RWPE1 (cell line): Measurements from ENCODE around the gene AR.

Experiments
- CTCF ChIA-PET: fragments of 350-600 bp; sonication (Branson Sonifier 250); formaldehyde crosslinking; extraction: SDS; loops from one replicate; lab custom pipeline; 2021; lab: Yijun Ruan, JAX
- POLR2A ChIA-PET: fragments of 400-600 bp; formaldehyde crosslinking; extraction: SDS; loops from one replicate; lab custom pipeline; 2020; ENCODE audit warnings: antibody characterized with exemption; ENCODE audit not compliant: low non-redundant PET; lab: Yijun Ruan, JAX
- DNase-seq: peaks from one replicate; pipeline ENCODE4 v3.0.0; 2012; ENCODE audit warnings: low spot score
- H3K27ac ChIP-seq: fragments of 450-650 bp; 2 replicates; pipeline ENCODE4 v1.5.1; 2017
- TF ChIP-seq, protein P1 (sequence below): fragments of 450-650 bp; conservative IDR thresholded peaks from 2 replicates; pipeline ENCODE4 v1.5.1; 2017; ENCODE audit warnings: low read depth, mild to moderate bottlenecking

Gene AR

GRCh38 chrX:67725471-67725870 lies 181.7 kb downstream of the AR start:
- TF ChIP-seq, protein P1, sequence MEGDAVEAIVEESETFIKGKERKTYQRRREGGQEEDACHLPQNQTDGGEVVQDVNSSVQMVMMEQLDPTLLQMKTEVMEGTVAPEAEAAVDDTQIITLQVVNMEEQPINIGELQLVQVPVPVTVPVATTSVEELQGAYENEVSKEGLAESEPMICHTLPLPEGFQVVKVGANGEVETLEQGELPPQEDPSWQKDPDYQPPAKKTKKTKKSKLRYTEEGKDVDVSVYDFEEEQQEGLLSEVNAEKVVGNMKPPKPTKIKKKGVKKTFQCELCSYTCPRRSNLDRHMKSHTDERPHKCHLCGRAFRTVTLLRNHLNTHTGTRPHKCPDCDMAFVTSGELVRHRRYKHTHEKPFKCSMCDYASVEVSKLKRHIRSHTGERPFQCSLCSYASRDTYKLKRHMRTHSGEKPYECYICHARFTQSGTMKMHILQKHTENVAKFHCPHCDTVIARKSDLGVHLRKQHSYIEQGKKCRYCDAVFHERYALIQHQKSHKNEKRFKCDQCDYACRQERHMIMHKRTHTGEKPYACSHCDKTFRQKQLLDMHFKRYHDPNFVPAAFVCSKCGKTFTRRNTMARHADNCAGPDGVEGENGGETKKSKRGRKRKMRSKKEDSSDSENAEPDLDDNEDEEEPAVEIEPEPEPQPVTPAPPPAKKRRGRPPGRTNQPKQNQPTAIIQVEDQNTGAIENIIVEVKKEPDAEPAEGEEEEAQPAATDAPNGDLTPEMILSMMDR = no peak
- POLR2A ChIA-PET = no interaction called here
- no peak overlapping the region for H3K27ac ChIP-seq
- DNase-seq = no peak
- CTCF ChIA-PET = no interaction called here

DNA sequence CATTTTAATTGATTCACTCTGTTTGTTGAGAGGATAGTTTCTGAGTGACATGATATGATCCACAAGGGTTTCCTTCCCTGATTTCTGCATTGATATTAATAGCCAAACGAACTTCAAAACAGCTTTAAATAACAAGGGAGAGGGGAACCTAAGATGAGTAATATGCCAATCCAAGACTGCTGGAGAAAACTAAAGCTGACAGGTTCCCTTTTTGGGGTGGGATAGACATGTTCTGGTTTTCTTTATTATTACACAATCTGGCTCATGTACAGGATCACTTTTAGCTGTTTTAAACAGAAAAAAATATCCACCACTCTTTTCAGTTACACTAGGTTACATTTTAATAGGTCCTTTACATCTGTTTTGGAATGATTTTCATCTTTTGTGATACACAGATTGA lies 182.2 kb downstream of the AR start:
- POLR2A ChIA-PET = no interaction called here

DNA sequence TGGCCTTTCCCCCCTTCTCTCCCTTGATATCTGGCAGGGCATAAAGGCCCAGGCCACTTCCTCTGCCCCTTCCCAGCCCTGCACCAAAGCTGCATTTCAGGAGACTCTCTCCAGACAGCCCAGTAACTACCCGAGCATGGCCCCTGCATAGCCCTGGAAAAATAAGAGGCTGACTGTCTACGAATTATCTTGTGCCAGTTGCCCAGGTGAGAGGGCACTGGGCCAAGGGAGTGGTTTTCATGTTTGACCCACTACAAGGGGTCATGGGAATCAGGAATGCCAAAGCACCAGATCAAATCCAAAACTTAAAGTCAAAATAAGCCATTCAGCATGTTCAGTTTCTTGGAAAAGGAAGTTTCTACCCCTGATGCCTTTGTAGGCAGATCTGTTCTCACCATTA lies 183.8 kb downstream of the AR start:
- TF ChIP-seq, protein P1 = no peak
- CTCF ChIA-PET = no interaction called here
- POLR2A ChIA-PET = no interaction called here
- H3K27ac ChIP-seq = no peak overlapping the region
- no peak for DNase-seq

More for the DNA sequence above, 182.2 kb downstream of the AR start:
- CTCF ChIA-PET = no interaction called here
- no peak overlapping the region for H3K27ac ChIP-seq
- DNase-seq = no peak
- TF ChIP-seq, protein P1 = no peak

- POLR2A ChIA-PET = no interaction called here
- H3K27ac ChIP-seq = no peak overlapping the region
- TF ChIP-seq, protein P1 = no peak
- DNase-seq = no peak
- CTCF ChIA-PET = no interaction called here
Observed at GRCh38 chrX:67730296-67730695, 186.5 kb downstream of the AR start.

DNA sequence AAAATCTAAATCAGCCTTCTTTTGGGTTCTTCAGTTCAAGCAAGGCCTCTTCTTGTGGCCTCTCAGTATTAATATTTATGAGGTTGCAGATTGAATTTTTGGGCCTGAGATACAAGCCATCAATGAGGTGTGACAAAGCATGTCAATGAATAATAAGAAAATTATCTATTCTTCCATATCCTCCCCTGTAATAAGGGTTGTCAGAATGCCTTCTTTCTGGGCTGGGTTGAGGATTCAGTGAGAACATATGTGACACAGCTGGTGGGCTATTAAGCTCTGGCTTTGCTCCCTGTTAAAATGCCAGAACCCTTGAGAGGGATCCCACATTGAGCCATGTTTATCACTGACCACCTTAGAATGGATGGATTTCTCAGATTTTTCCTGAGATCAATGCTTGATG lies 187.2 kb downstream of the AR start:
- no peak overlapping the region for H3K27ac ChIP-seq
- TF ChIP-seq, protein P1 = no peak
- DNase-seq = no peak
- POLR2A ChIA-PET = no interaction called here
- CTCF ChIA-PET = no interaction called here

GRCh38 chrX:67732864-67733263 lies 189.0 kb downstream of the AR start:
- TF ChIP-seq, protein P1 = no peak
- DNase-seq = no peak
- ChIA-PET POLR2A (no interaction called here), CTCF (no interaction called here)
- H3K27ac ChIP-seq = no peak overlapping the region

DNA sequence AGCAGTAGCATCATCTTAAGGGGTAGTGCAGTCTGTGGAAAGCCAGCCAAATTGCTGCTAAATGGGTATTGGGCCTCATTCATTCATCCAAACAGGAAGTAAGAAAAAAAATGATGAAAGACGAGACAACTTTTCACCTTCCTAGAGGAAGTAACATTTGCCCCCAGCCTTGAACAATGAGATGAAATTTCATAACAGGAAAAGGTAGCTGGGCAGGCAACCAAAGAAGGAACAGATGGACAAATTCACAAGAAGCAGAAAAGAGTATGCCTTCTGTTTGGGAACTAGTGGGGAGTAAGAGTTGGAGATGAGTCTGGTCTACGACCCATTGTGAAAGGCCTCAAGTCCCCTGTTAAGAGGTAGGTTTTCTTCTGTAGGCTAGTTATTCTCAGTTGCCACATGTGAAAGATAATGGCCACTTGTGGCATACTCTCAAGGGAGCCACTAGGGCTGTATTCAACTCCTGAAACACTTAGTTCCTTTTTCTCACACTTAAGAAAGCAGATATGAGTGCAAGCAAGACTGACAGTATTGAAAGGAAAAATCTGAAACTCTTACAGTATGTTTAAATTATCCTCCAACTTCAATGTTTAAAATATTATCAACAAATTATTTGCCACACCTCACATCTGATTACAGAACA lies 190.4 kb downstream of the AR start:
- ChIA-PET POLR2A (no interaction called here), CTCF (no interaction called here)
- TF ChIP-seq, protein P1 = no peak
- no peak overlapping the region for H3K27ac ChIP-seq
- DNase-seq = no peak
